NCI-H2171 (cell line): ENCODE measurements around the gene PRR36.

ENCODE experiments used
- DNase-seq: peaks from one replicate; lab custom pipeline; 2025; lab: John Stamatoyannopoulos, UW

The PRR36 gene

DNA sequence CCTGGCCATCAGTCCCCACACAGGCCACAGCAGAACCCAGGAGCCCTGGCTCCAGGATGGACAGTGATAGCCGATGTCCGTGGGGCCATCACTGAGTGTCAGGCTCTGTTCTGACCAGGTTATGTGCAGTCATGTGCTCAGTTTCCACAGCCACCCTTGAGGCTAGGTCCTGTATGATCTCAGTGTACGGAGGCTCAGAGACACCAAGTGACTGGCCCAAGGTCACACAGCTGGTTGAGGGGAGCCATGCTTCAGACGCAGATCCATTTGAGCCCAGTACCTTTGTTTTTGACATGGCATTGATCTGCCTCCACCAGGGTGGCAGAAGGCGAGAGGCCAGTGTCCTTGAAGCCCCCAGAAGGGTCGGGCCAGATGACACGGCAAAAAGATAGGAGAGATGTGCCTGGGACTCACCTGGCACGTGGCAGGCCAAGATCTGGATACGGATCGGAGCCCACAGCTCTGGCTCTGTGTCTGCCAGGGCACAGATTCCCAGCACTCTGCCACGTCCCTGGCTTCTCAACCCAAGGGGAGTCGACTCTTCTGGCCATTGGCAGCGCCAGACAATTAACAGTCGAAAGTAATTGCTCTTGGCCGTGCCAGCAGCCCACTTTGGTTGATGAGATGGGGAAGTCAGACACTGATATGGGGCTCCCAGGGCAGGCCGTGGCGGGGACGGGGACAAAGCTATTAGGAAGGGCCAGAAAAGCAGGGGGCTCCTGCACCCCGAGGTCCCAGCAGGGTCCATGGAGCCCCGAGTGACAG, 28.6 kb downstream of the PRR36 start:
- DNase-seq = no peak

- DNase-seq = no peak
Measured at GRCh38 chr19:7844951-7845350, 29.2 kb downstream of the PRR36 start.

DNA sequence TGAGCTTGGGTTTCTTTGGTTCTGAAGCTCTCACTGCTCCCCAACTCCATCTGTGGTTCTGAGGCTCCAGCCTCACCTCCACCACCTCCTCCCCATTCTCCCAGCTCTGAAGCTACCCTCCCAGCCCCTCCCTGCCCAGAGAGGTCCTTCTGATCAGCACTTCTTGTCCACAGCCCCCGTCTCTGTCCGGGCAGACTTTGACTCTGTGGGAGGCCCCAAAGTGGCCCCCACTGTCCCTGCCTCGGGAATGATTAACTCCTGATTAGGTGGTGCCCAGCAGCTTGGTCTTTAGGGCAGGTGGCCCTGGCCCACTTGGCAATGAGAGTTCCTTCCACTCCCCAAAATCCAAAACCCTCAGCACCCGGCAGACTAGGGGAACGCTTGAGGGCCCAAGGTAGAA, 29.8 kb downstream of the PRR36 start:
- no peak for DNase-seq

DNA sequence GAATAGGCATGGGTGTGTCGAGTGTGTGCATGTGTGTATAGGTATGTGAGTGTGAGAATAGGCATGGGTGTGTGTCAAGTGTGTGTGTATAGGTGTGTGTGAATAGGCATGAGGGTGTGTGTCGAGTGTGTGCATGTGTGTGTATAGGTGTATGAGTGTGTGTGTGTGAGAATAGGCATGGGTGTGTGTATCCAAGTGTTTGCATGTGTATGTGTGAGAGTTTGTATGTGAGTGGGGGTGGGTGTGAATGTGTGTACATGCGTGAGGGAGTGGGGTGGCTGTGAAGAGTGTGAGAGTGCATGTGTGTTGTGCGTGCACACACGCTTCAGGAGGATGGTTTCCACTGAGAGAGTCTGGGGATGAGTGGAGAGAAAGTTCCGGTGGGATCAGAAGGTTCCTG, 30.7 kb downstream of the PRR36 start:
- no peak for DNase-seq

DNA sequence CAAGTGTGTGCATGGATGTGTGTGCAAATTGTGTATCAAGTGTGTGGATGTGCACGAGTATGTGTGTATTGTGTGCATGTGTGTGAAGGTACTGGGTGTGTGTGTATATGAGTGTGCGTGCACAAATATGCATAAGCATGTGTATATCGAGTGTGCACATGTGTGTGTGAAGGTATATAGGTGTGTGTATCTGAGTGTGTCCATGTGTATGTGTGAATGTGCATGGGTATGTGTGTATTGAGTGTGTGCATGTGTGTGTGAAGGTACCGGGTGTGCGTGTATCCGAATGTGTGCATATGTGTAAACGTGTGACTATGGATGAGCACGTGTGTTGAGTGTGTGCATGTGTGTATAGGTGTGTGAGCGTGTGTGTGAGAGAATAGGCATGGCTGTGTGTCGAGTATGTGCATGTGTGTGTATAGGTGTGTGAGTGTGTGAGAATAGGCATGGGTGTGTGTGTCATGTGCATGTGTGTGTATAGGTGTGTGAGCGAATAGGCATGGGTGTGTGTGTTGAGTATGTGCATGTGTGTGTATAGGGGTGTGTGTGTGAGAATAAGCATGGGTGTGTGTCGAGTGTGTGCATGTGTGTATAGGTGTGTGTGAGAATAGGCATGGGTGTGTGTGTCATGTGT, 31.4 kb downstream of the PRR36 start:
- no peak for DNase-seq

DNA sequence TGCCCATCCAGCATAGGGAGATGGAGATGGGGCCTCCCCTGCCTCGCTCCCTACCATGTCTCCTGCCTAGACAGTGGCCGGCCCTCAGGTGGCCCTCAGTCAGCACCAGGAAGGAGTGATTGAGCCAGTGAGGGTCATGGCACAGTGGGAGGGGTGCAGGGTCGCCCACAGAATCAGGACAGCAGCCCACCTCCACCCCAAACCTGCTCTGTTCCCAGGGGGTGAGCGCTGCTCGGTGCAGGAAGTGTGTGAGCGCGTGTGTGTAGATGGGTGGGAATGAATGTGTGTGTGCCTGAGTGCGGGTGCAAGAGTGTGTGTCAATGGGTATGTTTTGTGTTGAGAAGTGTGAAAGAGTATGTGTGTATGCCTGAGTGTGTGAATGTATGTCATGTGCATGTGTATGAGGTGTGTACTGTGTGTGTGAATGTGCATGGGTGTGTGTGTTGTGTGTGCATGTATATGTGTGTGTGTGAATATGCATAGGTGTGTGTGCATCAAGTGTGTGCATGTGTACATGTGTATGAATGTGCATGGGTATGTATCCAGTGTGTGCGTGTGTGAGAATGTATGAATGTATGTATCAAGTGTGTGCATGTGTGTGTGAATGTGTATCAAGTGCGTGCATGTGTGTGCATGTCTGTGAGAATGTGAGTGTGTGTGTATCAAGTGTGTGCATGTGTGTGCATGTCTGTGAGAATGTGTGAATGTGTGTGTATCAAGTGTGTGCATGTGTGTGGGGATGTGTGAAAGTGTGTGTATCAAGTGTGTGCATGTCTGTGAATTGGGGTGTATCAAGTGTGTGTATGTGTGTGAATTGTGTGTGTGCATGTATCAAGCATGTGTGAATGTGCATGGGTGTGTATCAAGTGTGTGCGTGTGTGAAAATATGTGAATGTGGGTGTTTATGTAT, 32.2 kb downstream of the PRR36 start:
- no peak for DNase-seq

DNA sequence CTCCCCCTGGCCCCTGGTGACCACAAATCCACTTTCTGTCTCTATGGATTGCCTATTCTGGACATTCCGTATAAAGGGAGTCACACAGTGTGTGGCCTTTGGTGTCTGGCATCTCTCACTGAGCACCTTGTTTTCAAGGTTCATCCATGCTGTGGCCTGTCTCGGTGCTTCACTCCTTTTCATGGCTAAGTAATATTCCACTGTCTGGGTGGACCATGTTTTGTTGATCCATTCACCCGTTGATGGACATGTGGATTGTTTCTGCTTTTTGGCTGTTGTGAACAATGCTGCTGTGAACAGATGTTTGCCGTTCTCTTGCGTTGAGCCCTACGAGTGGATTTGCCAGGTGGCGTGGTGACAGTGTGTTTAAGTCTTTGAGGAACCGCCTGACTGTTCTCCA, 33.6 kb downstream of the PRR36 start:
- DNase-seq = no peak

DNA sequence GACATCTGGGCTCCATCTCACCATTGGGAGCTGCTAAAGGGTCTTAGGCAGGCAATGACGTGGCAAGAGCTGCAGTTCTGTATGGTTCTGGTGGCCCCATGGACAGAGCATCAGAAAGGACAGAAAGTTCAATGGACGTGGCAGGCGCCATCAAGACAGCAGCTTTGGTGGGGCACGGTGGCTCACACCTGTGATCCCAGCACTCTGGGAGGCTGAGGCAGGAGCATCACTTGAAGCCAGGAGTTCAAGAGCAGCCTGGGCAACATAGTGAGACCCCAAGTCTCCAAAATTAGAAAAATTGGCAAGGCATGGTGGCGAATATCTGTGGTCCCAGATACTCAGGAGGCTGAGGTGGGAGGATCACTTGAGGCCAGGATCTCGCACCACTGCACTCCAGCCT, 34.7 kb downstream of the PRR36 start:
- DNase-seq = no peak

- peak; percentile 80 for DNase-seq
Measured at GRCh38 chr19:7833225-7834099, 40.7 kb downstream of the PRR36 start.

- DNase-seq = no peak
Measured at GRCh38 chr19:7832781-7833180, 41.4 kb downstream of the PRR36 start.

- DNase-seq = no peak
Measured at GRCh38 chr19:7832009-7832408, 42.2 kb downstream of the PRR36 start.

- no peak for DNase-seq
Measured at GRCh38 chr19:7831452-7831851, 42.7 kb downstream of the PRR36 start.

- DNase-seq = no peak
Measured at GRCh38 chr19:7830823-7831222, 43.4 kb downstream of the PRR36 start.

GRCh38 chr19:7830272-7830771, 43.9 kb downstream of the PRR36 start:
- DNase-seq = no peak

DNA sequence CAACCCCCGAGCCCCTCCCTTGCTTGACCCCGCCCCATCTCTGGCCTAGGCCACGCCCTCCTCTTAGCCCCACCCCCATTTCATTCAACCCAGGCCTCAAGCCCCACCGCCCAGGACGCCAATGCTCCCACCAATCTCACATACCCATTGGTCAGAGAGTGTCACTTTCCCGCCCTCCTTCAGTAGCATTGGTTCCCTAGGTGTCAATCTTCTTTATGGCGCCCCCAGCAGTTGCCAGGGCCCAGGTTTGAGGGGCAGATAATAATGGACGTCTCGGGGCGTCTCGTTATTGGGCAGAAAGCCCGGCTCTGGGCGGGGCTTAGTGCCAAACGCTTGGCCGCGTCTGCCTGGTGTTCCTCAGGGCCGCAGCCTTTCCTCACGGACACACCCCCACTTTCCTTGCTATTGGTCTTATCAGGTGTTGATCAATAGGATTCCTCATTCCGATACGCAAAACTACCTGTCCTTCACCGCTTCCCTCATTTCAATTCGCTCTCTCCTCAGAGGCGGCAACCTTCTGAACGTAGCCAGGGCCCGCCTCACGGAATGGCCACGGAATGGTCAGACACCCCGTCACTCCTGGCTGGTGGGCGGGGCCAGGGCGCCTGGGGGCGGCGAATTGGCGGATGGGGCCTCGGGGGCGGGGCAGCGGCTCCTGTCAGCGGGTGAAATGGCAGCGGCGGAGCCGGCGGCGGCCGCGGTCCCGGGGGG, 44.5 kb downstream of the PRR36 start, which contains the start of gene EVI5L:
TSS of gene EVI5L (plus strand) at position 658 of the 711 bp plus-strand sequence. CDS start 16,325 bp downstream, outside the sequence.
- DNase-seq = peak; percentile 100

DNA sequence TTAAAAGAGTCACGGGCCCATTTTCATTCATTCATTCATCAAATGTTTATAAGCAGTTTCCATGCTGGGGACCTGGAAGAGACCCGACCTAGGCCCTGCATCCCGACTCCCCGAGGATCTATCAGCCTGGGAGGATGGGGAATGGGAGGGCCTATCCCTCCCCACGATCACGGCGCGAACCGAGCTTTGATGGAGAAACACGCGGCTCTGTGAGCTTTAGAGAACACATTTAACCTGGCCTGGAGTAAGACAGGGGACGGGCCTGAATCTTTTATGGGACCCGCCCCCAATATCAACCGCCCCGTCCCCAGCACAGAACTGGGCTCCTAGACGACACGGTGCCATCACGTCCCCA, 45.0 kb downstream of the PRR36 start:
- DNase-seq = no peak

DNA sequence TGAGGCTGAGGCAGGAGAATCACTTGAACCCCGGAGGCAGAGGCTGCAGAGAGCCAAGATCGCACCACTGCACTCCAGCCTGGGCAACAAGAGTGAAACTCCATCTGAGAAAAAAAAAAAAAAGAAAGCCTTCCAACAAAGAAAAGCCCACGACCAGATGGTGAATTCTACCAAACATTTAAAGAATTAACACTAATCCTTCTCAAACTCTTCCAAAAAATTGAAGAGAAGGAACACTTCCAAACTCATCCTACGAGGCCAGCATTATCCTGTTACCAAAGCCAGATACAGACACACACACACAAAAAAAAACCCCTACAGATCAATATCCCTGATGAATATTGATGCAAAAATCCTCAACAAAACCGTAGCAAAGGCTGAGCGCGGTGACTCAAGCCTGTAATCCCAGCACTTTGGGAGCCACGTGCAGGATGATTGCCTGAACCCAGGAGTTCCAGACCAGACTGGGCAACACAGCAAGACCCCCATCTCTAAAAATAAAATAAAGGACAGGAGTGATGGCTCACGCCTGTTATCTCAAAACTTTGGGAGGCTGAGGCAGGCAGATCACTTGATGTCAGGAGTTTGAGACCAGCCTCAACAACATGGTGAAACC, 50.4 kb downstream of the PRR36 start:
- DNase-seq = no peak

DNA sequence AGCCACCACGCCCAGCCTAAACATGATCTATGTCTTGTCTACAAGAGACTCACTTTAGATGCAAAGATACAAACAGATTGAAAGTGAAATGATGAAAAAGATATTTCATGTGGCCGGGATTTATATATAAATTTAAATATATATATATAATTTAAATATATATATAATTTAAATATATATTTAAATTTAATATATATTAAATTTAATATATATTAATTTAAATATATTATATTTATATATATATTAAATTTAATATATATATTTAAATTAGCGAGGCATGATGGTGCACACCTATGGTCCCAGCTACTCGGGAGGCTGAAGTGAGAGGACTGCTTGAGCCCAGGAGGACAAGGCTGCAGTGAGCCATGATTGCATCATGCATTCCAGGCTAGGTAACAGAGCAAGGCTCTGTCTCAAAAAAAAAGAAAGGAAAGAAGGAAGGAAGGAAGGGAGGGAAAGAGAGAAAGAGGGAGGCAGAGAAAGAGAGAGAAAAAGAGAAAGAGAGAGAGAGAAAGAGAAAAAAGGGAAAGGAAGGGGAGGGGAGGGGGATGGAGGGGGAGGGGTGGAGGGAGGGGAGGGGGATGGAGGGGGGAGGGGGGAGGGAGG, 51.2 kb downstream of the PRR36 start:
- DNase-seq = no peak

GRCh38 chr19:7820588-7820987, 53.6 kb downstream of the PRR36 start:
- no peak for DNase-seq

DNA sequence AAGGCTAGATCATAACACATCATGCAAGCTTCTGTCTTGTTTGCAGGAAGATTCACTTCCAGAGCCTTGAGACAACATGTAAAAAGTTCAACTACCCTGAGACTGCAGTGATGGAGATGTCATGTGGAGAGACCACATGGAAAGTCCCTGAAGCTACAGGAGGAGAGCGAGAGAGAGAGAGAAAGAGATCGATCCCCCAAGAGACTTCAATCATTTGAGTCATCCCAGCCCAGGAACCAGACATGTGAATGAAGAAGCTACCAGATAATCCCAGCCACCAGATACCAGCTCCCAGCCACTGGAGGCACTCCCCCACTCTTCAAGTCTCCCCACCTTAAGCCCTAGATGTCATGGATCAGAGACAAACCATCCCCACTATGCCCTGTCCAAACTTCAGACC, 54.9 kb downstream of the PRR36 start:
- no peak for DNase-seq
